GM19043 (cell line): ENCODE data around the gene NDUFA6.
"Not testable (repeated sequence)": the region's sequence is repeated elsewhere in the genome, so short reads cannot be mapped to it uniquely, and the experiment has no call there.

Source experiments
- ATAC-seq: cut with Tn5 transposase; IDR thresholded peaks from one replicate; pipeline ENCODE4 v1.9.1; 2021; ENCODE audit warnings: low read depth; ENCODE audit not compliant: unreplicated experiment

The NDUFA6 gene

DNA sequence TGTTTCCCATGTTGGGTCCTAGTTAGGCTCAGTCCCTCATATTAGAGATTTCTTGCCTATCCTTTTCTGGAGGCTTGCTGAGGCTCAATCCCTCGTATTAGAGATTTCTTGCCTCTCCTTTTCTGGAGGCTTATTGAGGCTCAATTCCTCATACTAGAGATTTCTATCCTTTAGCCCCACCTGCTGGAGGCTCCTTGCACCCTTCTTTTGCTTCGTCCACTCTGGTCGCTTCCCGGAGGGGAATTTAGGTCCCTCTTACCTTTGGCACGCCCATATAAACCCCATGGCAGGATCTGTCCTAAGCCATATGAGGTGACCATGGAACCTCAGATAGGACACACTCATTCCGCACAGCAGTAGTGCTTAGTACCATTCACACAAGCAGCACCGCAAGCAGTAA lies 24.1 kb upstream of the NDUFA6 start:
- ATAC-seq, result no peak

DNA sequence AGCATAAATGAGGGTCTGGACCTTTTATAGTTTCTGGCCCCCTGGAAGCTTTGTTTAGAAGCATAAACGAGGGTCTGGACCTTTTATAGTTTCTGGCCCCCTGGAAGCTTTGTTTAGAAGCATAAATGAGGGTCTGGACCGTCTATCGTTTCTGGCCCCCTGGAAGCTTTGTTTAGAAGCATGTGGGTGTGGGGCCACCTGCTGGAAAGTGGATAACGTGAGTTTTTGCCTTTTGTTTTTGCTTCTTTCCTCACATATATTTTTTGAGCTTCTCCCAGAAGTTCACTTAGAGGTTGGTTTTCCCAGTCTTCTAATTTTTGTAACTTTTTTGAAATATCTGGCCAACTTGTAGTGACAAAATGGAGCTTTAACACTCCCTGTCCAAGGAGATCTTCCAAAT lies 22.2 kb upstream of the NDUFA6 start:
- ATAC-seq, result not testable (repeated sequence)

DNA sequence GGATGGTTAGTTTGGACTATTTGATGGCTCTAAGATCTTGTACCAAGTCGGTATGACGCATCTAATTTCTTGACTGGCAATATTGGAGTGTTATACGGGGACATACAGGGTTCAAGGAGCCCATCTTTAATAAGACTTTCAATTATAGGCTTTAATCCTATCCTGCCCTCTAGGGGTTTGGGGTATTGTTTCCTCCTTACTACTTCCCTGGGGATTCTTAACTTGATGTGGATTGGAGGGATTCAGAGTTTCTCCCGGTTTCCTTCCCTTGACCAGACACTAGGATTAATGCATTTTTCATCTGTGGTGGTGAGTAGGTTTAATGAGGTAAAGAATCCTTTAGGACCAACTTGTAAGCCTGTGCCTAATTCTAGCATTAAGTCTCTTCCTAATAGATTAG lies 21.2 kb upstream of the NDUFA6 start:
- no peak for ATAC-seq

DNA sequence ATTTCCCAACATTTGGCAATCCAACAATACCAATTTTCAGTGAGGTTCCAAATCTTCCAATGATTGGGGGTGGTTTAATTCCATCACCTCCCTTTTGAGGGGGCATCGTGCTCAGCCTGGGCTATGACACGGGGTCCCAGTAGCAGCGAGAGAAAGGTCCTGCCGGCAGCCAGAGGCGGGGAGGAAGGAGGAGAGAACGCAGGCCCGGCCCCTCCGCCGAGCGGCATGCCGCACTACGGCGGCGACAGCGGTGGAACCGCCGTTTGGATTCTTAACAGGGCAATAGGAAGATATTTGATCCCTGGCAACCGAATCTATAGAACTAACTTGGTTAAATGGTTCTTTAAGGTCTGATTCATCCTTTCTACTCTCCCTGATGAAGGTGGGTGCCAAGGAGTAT lies 18.3 kb upstream of the NDUFA6 start:
- no peak for ATAC-seq

DNA sequence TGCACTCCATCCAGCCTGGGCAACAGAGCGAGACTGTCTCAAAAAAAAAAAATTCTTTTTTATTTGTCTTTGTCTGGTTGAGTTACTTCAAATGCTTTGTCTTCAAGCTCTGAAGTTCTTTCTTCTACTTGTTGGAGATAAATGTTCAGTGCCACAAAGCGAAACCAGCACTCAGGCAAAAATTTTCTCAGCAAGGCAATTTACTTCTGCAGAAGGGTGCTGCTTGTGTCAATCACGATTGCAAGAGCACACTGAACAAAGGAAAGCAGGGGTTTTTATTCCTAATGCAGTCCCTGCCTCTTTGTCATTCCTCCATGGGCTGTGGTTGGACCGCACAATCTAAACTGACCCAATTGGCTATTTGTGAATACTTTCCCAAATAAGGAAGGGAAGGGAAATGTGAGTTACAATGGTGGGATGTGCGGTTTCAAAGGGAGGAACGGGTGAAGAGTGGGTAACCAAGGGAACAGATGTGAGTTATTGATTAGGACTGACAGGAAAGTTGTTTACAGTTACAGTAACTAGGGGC lies 13.8 kb upstream of the NDUFA6 start:
- not testable (repeated sequence) for ATAC-seq

DNA sequence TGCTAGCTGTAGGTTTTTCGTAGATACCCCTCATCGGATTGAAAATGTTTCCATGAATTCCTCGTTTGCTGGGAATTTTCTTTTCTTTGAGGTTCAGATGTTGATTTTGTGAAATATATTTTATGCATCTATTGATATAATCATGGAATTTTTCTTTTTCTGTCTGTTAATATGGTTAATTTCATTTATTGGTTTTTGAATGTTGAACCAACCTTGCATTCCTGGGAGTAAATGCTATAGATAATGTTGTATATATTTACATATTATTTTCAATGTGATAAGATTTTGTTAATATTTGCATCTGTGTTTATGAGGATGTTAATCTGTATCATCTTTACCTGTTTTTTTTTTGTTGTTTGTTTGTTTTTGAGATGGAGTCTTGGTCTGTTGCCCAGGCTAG lies 10.6 kb upstream of the NDUFA6 start:
- no peak for ATAC-seq

DNA sequence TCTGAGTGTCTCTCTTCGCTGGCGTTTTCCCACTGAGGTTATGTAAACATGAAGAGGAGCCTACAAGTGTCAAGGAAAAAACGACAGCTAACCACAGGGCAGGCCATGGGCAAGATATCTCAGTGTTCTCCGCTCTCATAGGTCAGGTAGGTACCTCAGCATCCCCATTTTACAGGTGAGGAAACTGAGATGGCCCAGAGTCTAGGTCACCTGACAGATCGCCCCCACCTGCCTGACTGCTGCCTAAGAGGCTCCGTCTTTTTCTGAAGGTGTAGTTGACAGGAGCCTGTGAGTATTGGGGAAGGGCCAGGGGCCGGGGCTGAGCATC lies 847 bp upstream of the NDUFA6 start:
- no peak for ATAC-seq

DNA sequence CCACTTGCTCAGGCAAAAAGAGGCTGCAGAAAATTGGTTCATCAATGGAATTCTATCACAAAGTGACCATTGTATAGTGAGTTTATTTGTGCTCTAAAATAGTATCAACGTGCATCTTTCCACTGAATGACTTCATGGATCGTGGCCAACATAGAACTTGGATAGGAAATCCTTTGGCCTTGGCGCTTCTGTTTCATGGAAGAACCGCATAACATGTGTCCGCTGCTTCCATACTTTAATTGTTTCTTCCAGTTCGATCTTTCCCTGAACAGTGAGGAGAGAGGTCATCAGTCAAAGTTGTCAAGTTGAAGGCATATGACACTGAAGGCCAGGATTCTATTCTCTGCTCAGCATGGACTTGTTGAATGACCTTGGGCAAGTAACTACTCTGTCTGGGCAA lies 4.5 kb downstream of the NDUFA6 start:
- no peak for ATAC-seq

DNA sequence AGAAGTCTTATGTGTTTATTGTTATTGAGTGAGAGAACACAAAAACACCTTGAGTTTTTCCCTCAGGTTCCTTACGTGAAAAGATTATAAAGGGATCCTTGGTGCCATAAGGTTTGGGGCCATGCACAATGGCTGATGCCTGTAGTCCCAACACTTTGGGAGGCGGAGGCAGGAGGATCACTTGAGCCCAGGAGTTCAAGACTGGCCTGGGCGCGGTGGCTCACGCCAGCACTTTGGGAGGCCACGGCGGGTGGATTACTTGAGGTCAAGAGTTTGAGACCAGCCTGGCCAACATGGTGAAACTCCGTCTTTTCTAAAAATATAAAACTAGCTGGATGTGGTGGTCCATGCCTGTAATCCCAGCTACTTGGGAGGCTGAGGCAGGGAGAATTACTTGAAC lies 5.7 kb downstream of the NDUFA6 start:
- no peak for ATAC-seq

DNA sequence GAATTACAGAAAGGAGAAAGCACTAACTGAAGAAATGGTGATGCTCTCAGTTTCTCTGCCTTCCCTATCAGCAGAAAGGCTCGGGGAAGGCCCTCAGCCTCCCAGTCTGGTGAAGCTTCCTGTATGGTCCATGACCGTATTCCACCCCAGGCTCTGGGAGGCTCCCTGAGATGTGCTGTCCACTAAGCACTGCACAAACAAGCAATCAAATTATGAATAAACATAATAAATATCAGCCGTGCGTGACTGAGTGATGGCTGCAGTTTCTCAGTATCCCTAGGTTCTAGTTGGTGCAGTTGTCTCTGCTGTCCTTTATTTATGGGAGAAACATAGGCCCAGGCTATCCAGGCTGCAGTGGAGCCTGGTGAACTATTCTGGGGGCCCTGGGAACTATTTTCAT lies 7.5 kb downstream of the NDUFA6 start:
- ATAC-seq, result no peak

DNA sequence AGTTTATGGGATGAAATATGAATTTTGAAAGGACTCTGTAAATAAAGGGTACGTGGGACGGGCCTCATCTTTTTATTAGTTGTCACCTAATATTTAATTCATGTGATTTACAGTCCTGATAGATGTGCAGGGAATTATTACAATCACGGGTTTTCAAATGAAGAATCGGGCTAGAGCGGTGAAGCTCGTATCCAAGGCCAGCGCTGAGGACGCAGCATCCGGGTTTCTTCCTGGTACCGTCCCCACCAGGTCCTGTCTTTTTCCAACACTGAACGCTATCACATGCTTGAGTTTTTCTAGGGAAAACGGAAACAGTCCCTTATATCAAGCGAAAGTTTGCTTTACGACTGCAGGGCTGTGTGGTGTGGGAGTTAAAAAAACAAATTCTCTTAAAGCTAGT lies 10.3 kb downstream of the NDUFA6 start:
- no peak for ATAC-seq

DNA sequence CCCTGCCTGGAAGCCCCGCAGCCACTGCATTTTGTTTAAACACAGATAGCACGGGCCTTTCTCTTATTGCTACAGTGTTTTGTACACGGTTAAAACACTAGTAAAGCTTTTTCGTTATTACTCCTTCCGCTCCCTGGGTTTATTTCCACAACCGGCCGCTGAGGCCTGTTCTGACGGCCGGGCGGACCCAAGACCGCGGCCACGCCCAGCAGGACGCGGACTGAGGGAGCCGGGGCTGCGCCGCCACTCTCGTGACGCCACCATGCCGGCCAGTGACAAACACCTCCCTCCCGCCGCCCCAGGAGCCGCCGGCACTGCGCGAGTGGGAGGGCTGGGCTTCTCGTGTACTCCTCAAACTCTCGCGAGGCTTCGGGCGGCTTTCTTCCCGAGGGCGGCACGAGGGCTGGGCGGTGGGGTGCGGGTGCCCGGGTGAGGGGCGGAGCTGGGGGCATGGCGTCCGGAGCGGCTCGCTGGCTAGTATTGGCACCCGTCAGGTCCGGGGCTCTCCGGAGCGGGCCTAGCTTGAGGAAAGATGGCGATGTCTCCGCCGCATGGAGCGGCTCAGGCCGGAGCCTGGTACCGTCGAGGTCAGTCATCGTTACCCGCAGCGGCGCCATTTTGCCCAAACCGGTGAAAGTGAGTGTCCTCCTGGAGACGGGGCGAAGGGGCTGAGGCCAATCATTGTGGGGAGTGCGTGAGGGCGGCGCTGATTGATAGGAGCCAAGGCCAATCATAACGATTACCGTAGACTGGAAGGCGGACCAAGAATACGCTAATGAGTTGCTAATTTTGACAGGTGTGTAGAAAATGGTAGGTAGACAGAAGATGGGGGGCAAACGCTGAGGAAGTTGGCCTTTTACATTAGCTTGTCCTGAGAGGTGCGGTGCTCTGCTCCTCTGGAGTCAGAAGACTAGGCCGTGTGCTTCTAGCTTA lies 11.0 kb downstream of the NDUFA6 start, which contains the start of gene SMDT1:
Gene SMDT1, plus strand, starts transcription at position 382 of the 933 bp plus-strand sequence. Its CDS starts 69 bp downstream, at position 451.
- ATAC-seq, result peak; percentile 71

DNA sequence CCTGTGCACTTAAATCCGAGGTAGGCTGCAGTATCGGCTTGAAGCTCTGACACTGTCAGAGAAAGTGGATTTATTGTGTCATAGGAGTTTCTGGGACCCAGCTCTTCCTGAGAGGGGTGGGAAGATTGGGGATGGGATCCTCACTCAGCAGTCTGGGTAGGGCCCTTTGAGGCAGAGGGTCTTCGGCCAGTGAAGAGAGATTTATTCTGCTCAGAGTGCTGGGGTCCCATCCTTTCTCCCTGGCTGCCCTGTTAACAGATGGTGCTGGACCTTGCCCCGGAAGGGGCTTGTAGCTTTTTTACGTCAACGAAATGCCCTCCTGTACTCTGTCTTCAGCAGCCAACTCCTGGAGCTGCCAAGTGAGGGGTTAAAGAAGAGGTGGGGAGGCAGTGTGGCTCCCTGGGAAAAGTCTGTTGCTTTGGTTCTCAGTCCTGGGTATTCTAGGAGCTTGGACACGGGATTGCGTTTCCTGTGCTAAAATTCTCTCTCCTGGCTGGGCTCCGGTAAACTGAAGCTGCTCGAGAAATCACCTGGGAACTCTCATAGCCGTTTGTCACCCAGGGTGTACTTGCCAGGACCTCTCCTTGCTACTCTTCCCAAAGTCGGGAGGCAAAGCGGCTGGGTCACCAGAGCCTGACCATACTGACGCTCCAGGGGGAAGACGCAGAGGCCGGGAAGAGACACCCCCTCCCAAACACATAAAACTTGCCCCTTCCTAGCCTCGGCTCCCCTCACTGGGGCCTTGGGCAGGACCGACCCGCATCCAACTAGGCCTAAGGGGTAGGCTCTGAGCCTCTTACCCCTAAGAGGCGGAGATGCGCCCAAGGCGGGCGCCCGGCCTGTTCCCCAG lies 11.9 kb downstream of the NDUFA6 start:
- ATAC-seq, result no peak

DNA sequence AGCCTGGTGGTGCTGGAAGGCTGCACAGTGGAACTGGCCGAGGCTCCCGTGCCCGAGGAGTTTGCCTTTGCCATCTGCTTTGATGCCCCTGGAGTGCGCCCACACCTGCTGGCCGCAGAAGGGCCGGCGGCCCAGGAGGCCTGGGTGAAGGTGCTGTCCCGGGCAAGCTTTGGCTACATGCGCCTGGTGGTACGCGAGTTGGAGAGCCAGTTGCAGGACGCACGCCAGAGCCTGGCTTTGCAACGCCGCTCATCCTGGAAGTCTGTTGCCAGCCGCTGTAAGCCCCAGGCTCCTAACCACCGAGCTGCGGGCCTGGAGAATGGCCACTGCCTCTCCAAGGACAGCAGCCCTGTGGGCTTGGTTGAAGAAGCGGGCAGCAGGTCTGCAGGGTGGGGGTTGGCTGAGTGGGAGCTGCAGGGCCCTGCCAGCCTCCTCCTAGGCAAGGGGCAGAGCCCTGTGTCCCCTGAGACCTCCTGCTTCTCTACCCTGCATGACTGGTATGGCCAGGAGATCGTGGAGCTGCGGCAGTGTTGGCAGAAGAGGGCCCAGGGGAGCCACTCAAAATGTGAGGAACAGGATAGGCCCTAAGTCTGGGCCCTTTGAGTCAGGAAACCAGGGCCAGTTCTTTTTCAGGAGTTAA lies 13.0 kb downstream of the NDUFA6 start:
- no peak for ATAC-seq

DNA sequence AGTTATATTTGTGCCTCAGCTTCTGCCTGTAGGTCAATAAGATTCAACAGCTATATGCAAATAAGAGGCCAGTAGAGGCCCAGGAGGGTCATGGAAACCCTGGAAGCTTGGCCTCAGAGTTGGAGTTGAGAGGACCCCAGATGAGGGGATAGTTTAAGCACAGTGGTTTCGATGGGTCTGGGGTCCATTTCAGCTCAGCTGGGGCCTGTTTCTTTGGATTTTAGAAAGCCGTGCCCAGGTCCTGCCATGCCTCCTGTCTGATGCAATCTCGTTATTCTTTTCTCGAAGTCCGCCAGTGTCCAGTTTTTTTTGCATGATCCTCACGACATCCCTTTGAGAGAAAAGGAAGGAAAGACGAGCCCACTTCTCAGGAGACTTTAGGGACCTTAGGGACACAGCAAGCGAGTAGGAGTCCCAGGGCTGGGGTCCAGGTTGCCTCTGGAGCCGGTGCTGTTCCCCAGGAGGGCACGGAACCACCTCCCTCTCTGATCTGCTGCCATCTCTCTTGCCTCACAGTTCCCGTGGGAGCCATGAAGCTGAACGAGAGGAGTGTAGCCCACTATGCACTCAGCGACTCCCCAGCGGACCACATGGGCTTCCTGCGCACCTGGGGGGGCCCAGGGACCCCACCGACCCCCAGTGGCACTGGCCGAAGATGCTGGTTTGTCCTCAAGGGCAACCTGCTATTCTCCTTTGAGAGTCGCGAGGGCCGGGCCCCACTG lies 13.6 kb downstream of the NDUFA6 start:
- no peak for ATAC-seq

DNA sequence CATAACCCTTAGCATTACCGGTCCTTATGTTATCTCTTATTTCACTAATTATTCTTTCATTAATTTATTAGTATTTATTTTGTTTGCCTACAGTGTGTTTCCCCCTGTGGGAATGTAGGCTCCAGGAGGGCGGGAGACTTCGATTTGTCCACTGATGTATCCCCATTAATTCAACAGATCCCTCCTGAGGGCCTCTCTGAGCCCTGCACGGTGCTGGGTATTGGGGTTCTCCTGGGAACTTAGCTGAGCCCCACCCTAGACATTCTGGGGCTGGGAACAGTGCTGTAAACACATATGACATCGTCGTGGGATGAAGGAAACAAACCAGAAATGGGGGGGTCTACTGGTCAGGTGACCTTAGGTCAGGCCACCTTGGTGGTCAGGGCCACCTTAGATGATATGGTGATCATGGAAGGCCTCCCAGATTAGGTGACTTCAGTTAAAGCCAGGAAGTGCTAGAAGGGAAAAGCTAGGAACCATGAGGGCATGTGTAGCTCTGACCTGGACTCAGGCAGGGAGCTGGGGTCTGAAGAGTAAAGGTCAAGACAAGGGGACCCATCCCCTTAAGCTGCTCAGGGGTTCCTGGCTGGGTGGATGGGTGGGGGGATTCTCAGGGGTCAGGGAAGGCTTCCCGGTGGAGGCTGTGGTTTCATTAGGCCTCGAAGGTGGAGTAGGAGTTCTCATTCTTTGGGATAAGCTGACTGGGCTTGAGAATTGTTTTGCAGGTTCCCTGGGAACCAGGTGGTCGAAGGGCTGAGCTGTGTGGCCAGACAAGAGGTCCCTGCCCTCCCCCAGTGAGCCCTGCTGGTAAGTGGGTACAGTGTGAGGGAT lies 15.5 kb downstream of the NDUFA6 start:
- no peak for ATAC-seq

DNA sequence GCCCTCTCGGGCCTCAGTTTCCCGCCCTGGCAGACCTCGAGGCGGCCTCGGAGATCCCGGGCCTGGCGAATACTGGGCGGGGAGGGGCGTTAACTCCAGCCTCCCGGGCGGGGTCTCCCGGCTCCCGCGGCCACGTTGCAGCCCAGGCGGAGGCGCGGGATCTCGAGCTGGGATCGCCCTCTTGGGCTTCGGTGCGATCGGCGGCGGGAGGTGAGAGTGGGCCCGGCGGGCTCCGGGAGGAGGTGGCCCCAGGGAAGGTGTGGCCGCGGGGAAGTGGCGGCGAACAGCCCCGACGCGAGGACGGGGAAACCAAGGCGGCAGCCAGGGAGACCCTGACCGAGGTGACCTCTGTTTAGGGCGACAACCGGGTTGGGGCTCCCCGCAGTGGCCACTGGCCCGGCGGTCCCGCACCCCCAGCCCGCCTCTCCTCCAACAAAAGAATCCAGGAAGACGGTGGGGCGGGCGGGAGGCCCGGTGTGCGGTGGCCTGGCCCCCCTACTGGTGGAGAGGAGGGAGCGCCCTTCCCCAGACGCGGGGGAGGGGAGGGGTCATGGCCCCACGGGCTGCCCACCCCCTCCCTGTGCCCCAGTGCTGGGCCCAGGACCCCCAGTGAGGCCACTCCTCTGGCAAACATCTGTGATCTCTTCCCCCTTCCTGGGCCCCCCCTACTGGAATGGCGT lies 16.3 kb downstream of the NDUFA6 start, which contains the start of gene PHETA2:
Gene PHETA2, plus strand, starts transcription at position 117 of the 680 bp plus-strand sequence. CDS start 3,046 bp downstream, outside the sequence.
- no peak for ATAC-seq

DNA sequence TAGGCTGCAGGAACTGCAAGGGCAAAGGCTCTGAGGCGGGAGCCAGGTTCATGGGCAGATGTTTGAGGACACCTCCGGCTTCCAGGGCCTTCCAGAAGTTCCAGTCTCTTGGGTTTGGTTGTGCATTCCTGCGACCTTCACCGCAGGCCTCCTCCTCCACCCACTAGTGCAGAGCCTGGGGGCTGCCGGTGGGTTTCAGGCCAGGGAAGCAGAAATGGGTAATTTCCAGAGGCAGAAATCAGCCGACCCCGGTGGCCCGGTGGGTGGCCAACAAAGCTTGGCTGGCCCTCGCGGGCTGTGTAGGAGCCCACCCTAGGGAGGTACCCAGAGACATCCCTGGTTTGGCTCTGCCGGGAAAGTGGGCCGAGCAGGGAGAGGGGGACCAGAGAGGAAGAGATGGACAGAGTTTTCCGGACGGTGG lies 16.9 kb downstream of the NDUFA6 start:
- no peak for ATAC-seq
